Measurements from ENCODE around the gene TOGARAM2.

Gene TOGARAM2

DNA sequence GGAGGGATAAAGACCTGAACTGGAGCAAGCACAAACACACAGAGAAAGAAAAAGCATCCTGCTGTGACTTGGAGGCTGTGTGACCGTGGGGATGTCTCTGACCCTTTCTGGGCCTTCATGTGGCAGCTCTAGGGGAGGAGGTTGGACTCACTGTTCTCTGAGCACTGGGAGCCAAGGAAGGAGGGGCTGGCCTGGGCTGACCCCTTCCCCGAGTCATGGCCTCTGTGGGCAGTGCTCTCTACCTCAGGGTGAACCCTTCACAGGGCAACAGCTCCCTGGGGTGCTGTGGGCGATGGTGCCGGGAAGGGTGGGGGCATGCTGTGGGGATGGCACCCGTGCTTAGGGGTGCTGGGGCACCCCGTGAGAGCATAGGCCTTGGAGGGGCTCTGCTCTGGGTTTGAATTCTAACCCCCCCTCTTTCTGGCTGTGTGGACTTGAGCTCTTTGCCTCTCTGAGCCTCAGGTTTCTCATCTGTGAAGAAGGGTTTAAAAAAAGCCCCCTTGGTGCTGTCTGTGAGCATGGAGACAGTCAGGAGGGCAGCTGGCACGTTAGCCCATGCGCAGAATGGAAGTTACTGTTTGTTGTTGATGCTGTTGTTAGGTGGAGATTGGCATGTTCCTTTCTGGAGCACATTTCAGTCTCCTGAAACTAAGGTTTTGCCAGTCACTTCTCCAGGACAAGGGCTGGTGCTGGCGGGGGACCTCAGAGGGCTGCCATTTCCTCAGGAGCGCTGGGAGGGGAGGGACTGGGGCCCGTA, 700 bp downstream of the TOGARAM2 start:
- no peak for DNase-seq (ENCODE audit: low spot score)
- TF ChIP-seq, protein P1, sequence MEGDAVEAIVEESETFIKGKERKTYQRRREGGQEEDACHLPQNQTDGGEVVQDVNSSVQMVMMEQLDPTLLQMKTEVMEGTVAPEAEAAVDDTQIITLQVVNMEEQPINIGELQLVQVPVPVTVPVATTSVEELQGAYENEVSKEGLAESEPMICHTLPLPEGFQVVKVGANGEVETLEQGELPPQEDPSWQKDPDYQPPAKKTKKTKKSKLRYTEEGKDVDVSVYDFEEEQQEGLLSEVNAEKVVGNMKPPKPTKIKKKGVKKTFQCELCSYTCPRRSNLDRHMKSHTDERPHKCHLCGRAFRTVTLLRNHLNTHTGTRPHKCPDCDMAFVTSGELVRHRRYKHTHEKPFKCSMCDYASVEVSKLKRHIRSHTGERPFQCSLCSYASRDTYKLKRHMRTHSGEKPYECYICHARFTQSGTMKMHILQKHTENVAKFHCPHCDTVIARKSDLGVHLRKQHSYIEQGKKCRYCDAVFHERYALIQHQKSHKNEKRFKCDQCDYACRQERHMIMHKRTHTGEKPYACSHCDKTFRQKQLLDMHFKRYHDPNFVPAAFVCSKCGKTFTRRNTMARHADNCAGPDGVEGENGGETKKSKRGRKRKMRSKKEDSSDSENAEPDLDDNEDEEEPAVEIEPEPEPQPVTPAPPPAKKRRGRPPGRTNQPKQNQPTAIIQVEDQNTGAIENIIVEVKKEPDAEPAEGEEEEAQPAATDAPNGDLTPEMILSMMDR (IDR thresholded peaks at IDR 0.05): no peak
- H3K4me3 ChIP-seq: no peak overlapping the region
- H3K27ac ChIP-seq: no peak overlapping the region

DNA sequence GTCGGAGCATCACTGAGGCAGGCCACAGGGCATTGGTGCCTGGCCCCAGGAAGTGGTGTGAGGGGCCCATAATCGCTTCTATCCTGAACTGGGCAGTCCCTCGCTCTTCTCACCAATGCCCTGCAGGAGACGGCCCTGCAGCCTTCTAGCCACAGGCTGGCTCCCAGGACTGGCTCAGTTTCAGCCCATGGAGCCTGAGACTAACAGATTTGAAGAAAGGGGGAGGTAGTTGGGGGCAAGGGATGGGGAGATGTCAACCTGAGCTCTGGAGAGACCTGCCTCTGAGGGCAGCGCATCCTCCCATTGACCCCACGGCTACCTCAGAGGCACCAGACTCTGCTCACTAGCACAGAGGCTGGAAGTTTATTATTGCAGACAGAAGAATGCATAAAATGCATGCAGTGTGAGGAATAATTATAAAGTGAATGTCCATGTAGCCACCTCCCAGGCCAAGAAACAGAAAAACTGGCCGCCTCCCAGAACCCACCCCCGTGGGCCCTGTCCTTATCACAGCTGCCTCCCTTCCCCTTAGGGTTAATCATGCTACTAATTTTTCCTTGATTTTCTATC, 1.4 kb downstream of the TOGARAM2 start:
- DNase-seq (ENCODE audit: low spot score): no peak
- Histone ChIP-seq H3K4me3 (no peak overlapping the region), H3K27ac (no peak overlapping the region)
- TF ChIP-seq, protein P1 (IDR thresholded peaks at IDR 0.05): no peak

DNA sequence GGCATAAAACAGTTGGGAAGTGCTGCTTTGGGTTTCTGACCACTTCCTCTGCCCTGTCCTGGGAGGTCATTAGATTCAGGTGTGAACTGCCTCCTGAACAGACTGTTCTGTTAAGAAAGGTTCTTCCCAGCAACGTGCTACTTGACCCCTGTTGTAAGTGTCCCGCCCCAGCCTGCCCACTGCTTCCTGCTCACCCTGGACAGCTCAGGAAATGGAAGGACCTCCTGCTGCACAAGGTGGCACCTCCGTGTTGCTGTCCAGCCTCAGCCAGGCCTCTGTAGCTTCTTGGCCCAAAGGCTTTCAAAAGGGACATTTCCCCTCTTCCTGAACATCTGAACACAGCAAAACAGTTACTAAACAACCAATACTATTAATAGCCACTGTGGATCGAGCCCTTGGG, 5.3 kb downstream of the TOGARAM2 start:
- Histone ChIP-seq H3K4me3 (no peak overlapping the region), H3K27ac (no peak overlapping the region)
- TF ChIP-seq, protein P1 (IDR thresholded peaks at IDR 0.05): no peak
- no peak for DNase-seq (ENCODE audit: low spot score)

DNA sequence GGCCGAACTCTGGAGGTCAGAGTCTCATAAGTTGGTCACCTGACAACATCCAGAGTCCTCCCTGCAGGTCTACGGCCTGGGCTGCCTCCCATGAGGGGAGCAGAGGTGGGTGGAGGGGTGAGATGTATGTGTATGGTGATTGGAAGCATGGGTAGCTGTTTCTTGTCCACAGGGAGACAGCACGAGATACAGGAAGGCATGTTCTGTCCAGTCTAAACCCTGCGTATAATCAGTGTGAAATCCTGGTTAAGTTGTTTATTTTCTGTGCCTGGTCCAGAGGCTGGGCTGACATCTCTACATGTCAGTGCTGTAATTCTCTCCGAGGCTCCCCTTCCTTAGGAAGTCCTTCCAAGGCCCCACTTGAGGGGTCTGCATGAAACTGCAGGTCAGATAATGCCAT, 8.9 kb downstream of the TOGARAM2 start:
- Histone ChIP-seq H3K4me3 (no peak overlapping the region), H3K27ac (no peak overlapping the region)
- TF ChIP-seq, protein P1 (IDR thresholded peaks at IDR 0.05): no peak
- no peak for DNase-seq (ENCODE audit: low spot score)

DNA sequence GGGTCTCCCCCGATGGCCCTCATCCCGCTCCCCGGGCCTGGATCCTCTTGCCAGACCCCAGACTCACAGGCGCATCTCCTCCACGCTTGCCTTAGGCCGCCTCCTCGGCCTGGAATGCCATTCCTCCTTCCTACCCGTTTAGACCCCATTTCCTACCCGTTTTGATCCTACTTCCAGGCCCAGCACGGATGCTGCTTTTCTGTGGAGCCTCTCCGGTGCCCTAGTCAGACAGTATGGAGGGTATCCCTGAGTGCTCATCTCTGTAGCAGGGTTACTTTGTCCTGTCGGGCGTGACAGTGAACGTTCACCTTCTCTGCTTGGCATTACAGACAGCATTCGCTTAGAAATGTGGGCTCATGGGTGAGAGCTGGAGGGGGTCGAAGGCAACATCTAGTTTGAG, 9.3 kb downstream of the TOGARAM2 start:
- no peak for DNase-seq (ENCODE audit: low spot score)
- Histone ChIP-seq H3K27ac (no peak overlapping the region), H3K4me3 (no peak overlapping the region)
- TF ChIP-seq, protein P1 (IDR thresholded peaks at IDR 0.05): no peak

DNA sequence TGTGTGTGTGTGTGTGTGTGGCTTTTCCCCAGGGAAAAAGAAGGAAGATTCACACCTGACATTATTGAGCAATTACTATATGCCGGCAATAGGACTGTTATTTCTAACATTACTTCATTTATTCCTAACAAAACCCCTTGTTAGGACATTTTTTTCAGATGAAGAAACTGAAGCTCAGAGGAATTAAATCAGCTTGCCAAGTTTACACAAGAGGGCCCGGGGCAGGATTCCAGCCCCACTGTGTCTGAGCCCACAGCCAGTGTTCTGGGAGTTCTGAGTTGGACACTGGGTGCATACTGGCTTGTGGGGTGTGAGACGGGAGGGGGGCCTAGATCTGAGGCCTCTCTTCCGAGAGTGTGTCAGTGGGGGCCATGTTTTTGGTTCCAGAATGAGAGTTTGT, 9.9 kb downstream of the TOGARAM2 start:
- no peak overlapping the region for H3K4me3 ChIP-seq
- TF ChIP-seq, protein P1 (IDR thresholded peaks at IDR 0.05): no peak
- DNase-seq (ENCODE audit: low spot score): no peak
- H3K27ac ChIP-seq: no peak overlapping the region

DNA sequence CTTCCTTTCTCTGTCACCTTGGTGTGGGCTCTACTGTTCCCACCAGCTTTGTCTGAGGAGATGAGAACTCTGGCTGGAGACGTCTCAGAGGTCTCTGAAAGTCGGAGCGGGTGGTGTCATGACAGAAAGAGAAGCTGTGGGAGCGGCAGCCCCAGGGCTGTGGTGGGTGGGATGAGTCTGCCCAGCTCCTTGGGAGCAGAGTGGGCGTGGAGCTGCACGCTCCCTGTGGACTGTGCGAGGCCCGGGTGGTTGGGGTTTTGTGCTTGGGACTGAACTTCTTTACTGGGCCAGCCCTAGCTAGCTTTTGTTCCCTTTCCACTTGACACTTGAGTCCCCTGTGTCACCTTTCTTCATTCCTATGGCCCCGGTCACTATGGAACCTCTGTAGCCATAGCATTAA, 10.4 kb downstream of the TOGARAM2 start:
- H3K4me3 ChIP-seq: no peak overlapping the region
- TF ChIP-seq, protein P1 (IDR thresholded peaks at IDR 0.05): no peak
- no peak for DNase-seq (ENCODE audit: low spot score)
- H3K27ac ChIP-seq: no peak overlapping the region
